GM10266 (cell line): Measurements from ENCODE around the gene IGF2.

Experiments used
- DNase-seq: peaks from one replicate; pipeline ENCODE4 v3.0.0; 2012; ENCODE audit errors: extremely low spot score
- CTCF ChIP-seq: IDR thresholded peaks from 2 replicates; pipeline ENCODE4 v1.5.1; 2012; ENCODE audit warnings: mild to moderate bottlenecking, low read depth; ENCODE audit not compliant: control insufficient read depth, insufficient read depth; ENCODE audit errors: missing control alignments

IGF2 gene

GRCh38 chr11:2175659-2176058 lies 36.5 kb upstream of the IGF2 start:
- TF ChIP-seq CTCF, result no peak
- no peak for DNase-seq

- DNase-seq, result no peak
- no peak for TF ChIP-seq CTCF
Measured at GRCh38 chr11:2174361-2174760, 35.2 kb upstream of the IGF2 start.

GRCh38 chr11:2173761-2174160 lies 34.6 kb upstream of the IGF2 start:
- no peak for DNase-seq
- no peak for TF ChIP-seq CTCF

GRCh38 chr11:2173150-2173693 lies 34.0 kb upstream of the IGF2 start:
- no peak for DNase-seq
- peak; percentile 39 for TF ChIP-seq CTCF

- no peak for TF ChIP-seq CTCF
- DNase-seq, result no peak
Measured at GRCh38 chr11:2172676-2173075, 33.5 kb upstream of the IGF2 start.

- no peak for DNase-seq
- no peak for TF ChIP-seq CTCF
Measured at GRCh38 chr11:2171591-2172003, 32.4 kb upstream of the IGF2 start, which contains the start of gene TH. Gene TH, minus strand, starts transcription at chr11:2171815. Its CDS starts 29 bp downstream, at chr11:2171786.

GRCh38 chr11:2169626-2170570 lies 30.7 kb upstream of the IGF2 start:
- TF ChIP-seq CTCF, result no peak
- no peak for DNase-seq
